T-cell (primary cell): Measurements from ENCODE around the gene RAB11A. TPM values are rescaled to one million over a fixed set of nuclear protein-coding genes. Genes with fewer than 3 reads are reported as not detected.

ENCODE experiments used
- ATAC-seq, 4 experiments: fragments of 200-7000 bp in 3 of 4; fragments of 150-1000 bp in 1 of 4; cut with Tn5 transposase; replicated peaks in 1 of 4; 1 replicate in 3 of 4; 2 replicates in 1 of 4; pipeline ENCODE4 v1.10.0; 2021; ENCODE audit warnings: moderate library complexity in 3 of 4, mild to moderate bottlenecking in 2 of 4, moderate number of reproducible peaks in 1 of 4
- CTCF ChIA-PET, 2 donors: fragments of 300-600 bp; sonication (Branson Sonifier 250); formaldehyde crosslinking; loops; one replicate each; lab custom pipeline; 2022; ENCODE audit warnings: antibody characterized with exemption in 2 of 2; lab: Charles Lee
- POLR2A ChIA-PET, 2 donors: fragments of 300-600 bp; sonication (Branson Sonifier 250); formaldehyde crosslinking; loops; one replicate each; lab custom pipeline; 2022; ENCODE audit warnings: antibody characterized with exemption in 2 of 2; lab: Charles Lee
- DNase-seq, 35 experiments: peaks; one replicate each; pipeline versions ENCODE4 v3.0.0 to v3.0.0-alpha.2; 2013 to 2023
- H3K27ac ChIP-seq: one replicate; pipeline ENCODE4 v1.5.1; 2013; ENCODE audit warnings: low read length
- H3K27me3 ChIP-seq, 2 experiments: replicated peaks in 1 of 2; 1 replicate in 1 of 2; 2 replicates in 1 of 2; pipeline versions ENCODE4 v1.6.1 to v1.7.0; 2013; ENCODE audit warnings: low read length in 1 of 2, mixed read lengths in 1 of 2; ENCODE audit not compliant: control insufficient read depth in 2 of 2, insufficient read depth in 2 of 2; ENCODE audit errors: extremely low read depth in 1 of 2
- H3K36me3 ChIP-seq, 2 donors: 1 replicate in 1 of 2; 2 replicates in 1 of 2; pipeline versions ENCODE4 v1.6.1 to v1.7.0; 2013; ENCODE audit warnings: low read length in 1 of 2; ENCODE audit not compliant: control insufficient read depth in 2 of 2, insufficient read depth in 1 of 2; ENCODE audit errors: extremely low read depth in 1 of 2
- H3K4me1 ChIP-seq, 2 experiments: 1 replicate in 1 of 2; 2 replicates in 1 of 2; pipeline versions ENCODE4 v1.6.1 to v1.7.0; 2013; ENCODE audit warnings: low read length in 2 of 2, mixed read lengths in 1 of 2; ENCODE audit not compliant: insufficient read depth in 2 of 2, control insufficient read depth in 1 of 2; ENCODE audit errors: extremely low read depth in 1 of 2
- H3K4me3 ChIP-seq, 2 donors: 1 replicate in 1 of 2; 2 replicates in 1 of 2; pipeline versions ENCODE4 v1.5.1 to v1.7.0; 2013; ENCODE audit warnings: mild to moderate bottlenecking in 2 of 2, low read length in 1 of 2, moderate library complexity in 1 of 2; ENCODE audit not compliant: control insufficient read depth in 1 of 2; ENCODE audit errors: extremely low read depth in 1 of 2
- H3K9me3 ChIP-seq: 2 replicates; pipeline ENCODE4 v1.7.0; 2013
- H3K27ac Mint-ChIP-seq, 2 donors: one replicate each; pipeline ENCODE4 v1.8.0; 2020 to 2021; ENCODE audit warnings: mild to moderate bottlenecking in 2 of 2, mixed read lengths in 2 of 2
- H3K27me3 Mint-ChIP-seq, 2 donors: one replicate each; pipeline ENCODE4 v1.8.0; 2021 to 2022; ENCODE audit warnings: mixed read lengths in 2 of 2
- H3K36me3 Mint-ChIP-seq: one replicate; pipeline ENCODE4 v1.8.0; 2021; ENCODE audit warnings: mixed read lengths
- H3K4me1 Mint-ChIP-seq, 3 donors: one replicate each; pipeline ENCODE4 v1.8.0; 2020 to 2022; ENCODE audit warnings: mixed read lengths in 3 of 3, mild to moderate bottlenecking in 1 of 3
- H3K4me3 Mint-ChIP-seq, 3 donors: one replicate each; pipeline ENCODE4 v1.8.0; 2020 to 2022; ENCODE audit warnings: mild to moderate bottlenecking in 3 of 3, mixed read lengths in 3 of 3, moderate library complexity in 3 of 3
- H3K9me3 Mint-ChIP-seq, 3 donors: one replicate each; pipeline ENCODE4 v1.8.0; 2020 to 2022; ENCODE audit warnings: mixed read lengths in 3 of 3
- WGBS: methylation state at CpG from one replicate; pipeline ENCODE4 v1.1.5; 2013; ENCODE audit warnings: missing lambda C conversion rate; ENCODE audit not compliant: insufficient coverage; 5-methylcytosine and 5-hydroxymethylcytosine counted together
- total RNA-seq, 35 experiments: library from RNA in 6 of 35; stranded (reverse) in 6 of 35; fragments of 120-200 nt in 1 of 35; gene quantifications; one replicate each; pipeline versions ENCODE4 v1.2.1 to v1.2.4 and lab custom pipeline; 2013 to 2026

The RAB11A gene
- total RNA-seq, 5 donors from 2014 or later (not counting 1 experiment from before 2014, with no cell fraction given): 82.4 to 103 (median 97.5) TPM

DNA sequence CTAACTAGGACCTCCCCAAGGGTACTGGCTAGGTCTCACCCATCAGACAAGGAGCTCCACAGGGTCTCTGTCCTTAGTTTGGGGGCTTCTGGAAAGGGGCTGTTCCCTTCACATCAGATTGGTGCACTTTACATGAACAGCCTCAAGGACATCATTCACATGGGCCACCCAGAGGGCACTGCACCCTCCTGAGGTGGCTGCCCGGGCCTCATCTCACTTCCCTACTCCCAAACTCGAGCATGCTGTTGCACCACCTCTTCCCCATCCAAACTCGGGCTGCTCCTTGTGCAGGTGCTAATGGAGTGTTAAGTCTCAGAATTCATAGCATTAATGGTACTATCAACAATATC lies 48.1 kb downstream of the RAB11A start:
- no CpG with 5 or more reads among the region's 3 CpGs for WGBS

DNA sequence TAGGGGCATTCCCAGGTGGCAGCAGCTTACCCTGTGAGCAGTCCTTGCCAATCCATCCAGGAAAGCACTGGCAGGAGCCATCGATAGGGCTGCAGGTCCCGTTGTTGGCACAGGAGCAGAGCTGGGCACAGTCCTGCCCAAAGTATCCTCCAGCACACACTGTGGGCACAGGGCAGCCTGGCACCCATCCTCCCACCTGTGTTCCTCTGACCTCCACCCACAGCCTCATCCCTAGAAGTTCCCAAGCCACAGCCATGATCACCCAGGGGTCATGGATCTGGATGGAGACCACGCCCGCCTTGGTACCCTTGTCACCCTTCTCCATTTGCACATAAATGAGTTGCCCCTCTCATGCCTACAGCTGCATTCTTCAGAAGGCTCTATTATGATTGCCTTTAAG lies 48.6 kb downstream of the RAB11A start:
- Mint-ChIP-seq H3K9me3 (no peaks in the 10 kb centered on the region), H3K27me3 (no peaks in the 10 kb centered on the region), H3K36me3 (peaks cover 5% of the 10 kb centered on the region), H3K4me1 (peaks cover 5 to 25% (median 19%) of the 10 kb centered on the region in 3 donors), H3K27ac (no peak overlapping the region), H3K4me3 (no peak overlapping the region)
- H3K27me3 ChIP-seq: no peaks in the 10 kb centered on the region
- H3K4me1 ChIP-seq: peaks cover 0 to 6% of the 10 kb centered on the region in 2 experiments
- H3K9me3 ChIP-seq: no peaks in the 10 kb centered on the region
- no peak overlapping the region for H3K4me3 ChIP-seq
- 100% methylated on average over 3 of the region's 4 CpGs for WGBS
- POLR2A ChIA-PET: interaction anchor here (0.5 to 0.6 kb wide), 2 partner anchors 12 to 34 kb away, joined by 3 to 5 read pairs; no protein-coding TSS in a partner anchor
- DNase-seq (no peak), ATAC-seq (no peak)
- CTCF ChIA-PET: interaction anchor here in 1 of 2 donors (0.5 kb wide), 1 partner anchor 122 kb away, joined by 3 read pairs; no protein-coding TSS in a partner anchor
- H3K27ac ChIP-seq: no peak overlapping the region
- no peaks in the 10 kb centered on the region for H3K36me3 ChIP-seq

More for the DNA sequence above, 48.1 kb downstream of the RAB11A start:
- Histone ChIP-seq H3K27me3 (no peaks in the 10 kb centered on the region), H3K4me3 (no peak overlapping the region), H3K9me3 (no peaks in the 10 kb centered on the region), H3K4me1 (peaks cover 0 to 6% of the 10 kb centered on the region in 2 experiments), H3K27ac (no peak overlapping the region), H3K36me3 (no peaks in the 10 kb centered on the region)
- CTCF ChIA-PET: no interaction called here
- Mint-ChIP-seq H3K9me3 (no peaks in the 10 kb centered on the region), H3K27ac (peak overlapping the region in 1 of 2 donors; percentile 31), H3K4me3 (no peak overlapping the region), H3K27me3 (no peaks in the 10 kb centered on the region), H3K4me1 (peaks cover 5 to 25% (median 19%) of the 10 kb centered on the region in 3 donors), H3K36me3 (peaks cover 5% of the 10 kb centered on the region)
- DNase-seq: no peak
- POLR2A ChIA-PET: interaction anchor here in 1 of 2 donors (0.6 kb wide), 1 partner anchor 26 kb away, joined by 3 read pairs; no protein-coding TSS in a partner anchor
- no peak for ATAC-seq

DNA sequence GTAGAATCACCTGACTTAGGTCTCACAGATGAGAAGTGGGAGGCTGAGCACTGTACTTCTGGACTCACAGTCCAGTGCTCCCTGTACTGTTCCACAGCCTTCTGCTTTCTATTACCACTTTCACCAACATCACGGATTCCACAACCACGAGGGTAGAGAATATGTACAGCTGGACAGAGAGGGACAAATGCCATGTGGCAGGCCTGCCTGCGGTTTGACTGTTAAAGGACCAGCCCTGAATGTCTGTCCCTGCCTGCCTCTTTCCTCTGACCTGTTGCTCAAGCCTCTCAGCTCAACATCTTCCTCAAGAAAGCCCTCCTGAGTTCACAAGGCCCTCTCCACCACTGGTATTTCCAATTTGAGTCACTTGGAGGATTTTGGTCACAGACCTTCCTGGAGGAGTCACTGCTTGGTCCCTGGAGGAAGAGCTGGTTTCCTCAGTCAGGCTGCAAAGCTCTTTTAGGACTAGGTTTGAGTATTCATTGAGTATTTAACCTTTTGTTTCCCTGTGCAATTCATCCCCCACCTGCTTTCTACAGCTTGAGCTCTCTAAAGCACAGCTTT lies 49.1 kb downstream of the RAB11A start:
- Mint-ChIP-seq H3K9me3 (no peaks in the 10 kb centered on the region), H3K27ac (no peak overlapping the region), H3K27me3 (no peaks in the 10 kb centered on the region), H3K4me3 (no peak overlapping the region), H3K36me3 (peaks cover 5% of the 10 kb centered on the region), H3K4me1 (peaks cover 5 to 25% (median 19%) of the 10 kb centered on the region in 3 donors)
- no peak overlapping the region for H3K27ac ChIP-seq
- no peaks in the 10 kb centered on the region for H3K36me3 ChIP-seq
- H3K4me3 ChIP-seq: no peak overlapping the region
- ATAC-seq (no peak), DNase-seq (no peak)
- POLR2A ChIA-PET: interaction anchor here in 1 of 2 donors (0.6 kb wide), 1 partner anchor 34 kb away, joined by 3 read pairs; no protein-coding TSS in a partner anchor
- no peaks in the 10 kb centered on the region for H3K27me3 ChIP-seq
- CTCF ChIA-PET: interaction anchor here in 1 of 2 donors (0.5 kb wide), 1 partner anchor 123 kb away, joined by 3 read pairs; no protein-coding TSS in a partner anchor
- peaks cover 0 to 6% of the 10 kb centered on the region in 2 experiments for H3K4me1 ChIP-seq
- H3K9me3 ChIP-seq: no peaks in the 10 kb centered on the region
- 100% methylated on average over 2 of the region's 3 CpGs for WGBS

DNA sequence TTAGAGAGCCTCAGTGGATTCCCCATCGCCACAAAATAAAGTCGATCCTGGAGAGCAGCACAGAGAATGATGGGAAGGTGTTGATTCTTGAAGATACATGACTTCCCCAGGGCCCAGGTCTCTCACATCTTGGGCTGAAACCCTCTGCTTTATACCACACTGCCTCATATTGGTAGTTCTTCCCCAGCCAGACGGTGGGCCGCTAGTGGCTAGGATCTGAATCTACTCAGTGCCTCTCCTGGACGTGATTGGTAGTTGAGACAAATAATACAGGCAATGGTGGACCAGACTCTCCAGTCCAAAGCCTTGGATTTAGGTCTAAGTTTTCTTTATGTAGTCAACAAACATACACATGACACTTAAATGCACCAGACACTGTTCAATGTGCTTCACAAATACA lies 49.7 kb downstream of the RAB11A start:
- Histone ChIP-seq H3K4me3 (no peak overlapping the region), H3K4me1 (peaks cover 0 to 6% of the 10 kb centered on the region in 2 experiments), H3K9me3 (no peaks in the 10 kb centered on the region), H3K27ac (no peak overlapping the region), H3K27me3 (no peaks in the 10 kb centered on the region), H3K36me3 (no peaks in the 10 kb centered on the region)
- Mint-ChIP-seq H3K4me1 (peaks cover 5 to 25% (median 19%) of the 10 kb centered on the region in 3 donors), H3K4me3 (no peak overlapping the region), H3K36me3 (peaks cover 5% of the 10 kb centered on the region), H3K27me3 (no peaks in the 10 kb centered on the region), H3K27ac (no peak overlapping the region), H3K9me3 (no peaks in the 10 kb centered on the region)
- CTCF ChIA-PET: no interaction called here
- POLR2A ChIA-PET: no interaction called here
- no peak for ATAC-seq
- no CpG with 5 or more reads among the region's 5 CpGs for WGBS
- DNase-seq: no peak

DNA sequence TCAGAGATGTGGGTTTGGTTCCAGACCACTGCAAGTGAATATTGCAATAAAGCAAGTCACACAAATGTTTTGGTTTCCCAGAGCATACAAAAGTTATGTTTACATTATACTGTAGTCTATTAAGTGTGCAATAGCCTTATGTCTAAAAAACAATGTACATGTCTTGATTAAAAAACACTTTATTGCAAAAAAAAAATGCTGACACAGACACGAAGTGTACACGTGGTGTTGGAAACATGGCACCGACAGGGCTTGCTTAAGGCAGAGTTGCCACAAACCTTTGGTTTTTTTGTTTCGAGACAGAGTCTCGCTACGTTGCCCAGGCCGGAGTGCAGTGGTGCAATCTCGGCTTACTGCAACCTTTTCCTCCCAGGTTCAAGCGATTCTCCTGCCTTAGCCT lies 50.1 kb downstream of the RAB11A start:
- ChIA-PET CTCF (no interaction called here), POLR2A (no interaction called here)
- Mint-ChIP-seq H3K27ac (no peak overlapping the region), H3K4me1 (peaks cover 5 to 25% (median 19%) of the 10 kb centered on the region in 3 donors), H3K4me3 (no peak overlapping the region), H3K27me3 (no peaks in the 10 kb centered on the region), H3K36me3 (peaks cover 5% of the 10 kb centered on the region), H3K9me3 (no peaks in the 10 kb centered on the region)
- Histone ChIP-seq H3K4me1 (peaks cover 0 to 6% of the 10 kb centered on the region in 2 experiments), H3K36me3 (no peaks in the 10 kb centered on the region), H3K4me3 (no peak overlapping the region), H3K27ac (no peak overlapping the region), H3K27me3 (no peaks in the 10 kb centered on the region), H3K9me3 (no peaks in the 10 kb centered on the region)
- DNase-seq: no peak
- WGBS: 92% methylated on average over 5 of the region's 9 CpGs
- ATAC-seq: no peak

DNA sequence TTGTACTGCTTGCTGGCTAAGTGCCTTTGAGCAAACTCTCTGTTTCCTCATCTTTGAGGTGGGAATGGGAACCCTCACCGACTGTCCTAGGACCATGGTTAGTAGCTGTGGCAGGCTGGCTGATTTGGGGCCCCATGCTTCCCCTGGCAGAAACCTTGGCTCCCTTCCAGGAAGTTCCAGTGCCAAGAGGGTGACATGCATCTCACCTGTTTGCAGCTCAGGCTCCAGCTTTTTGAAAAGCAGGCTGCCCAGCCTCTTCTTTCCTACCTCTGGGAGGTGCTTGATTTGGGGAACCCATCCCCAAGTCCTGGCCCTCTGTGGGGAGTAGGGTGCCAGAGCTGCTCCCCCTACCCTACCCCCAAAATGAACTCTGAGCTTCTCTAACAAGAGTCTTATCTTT lies 50.8 kb downstream of the RAB11A start:
- ATAC-seq (no peak), DNase-seq (no peak)
- WGBS: 13% methylated on average over 1 of the region's 1 CpG
- no peak overlapping the region for H3K4me3 Mint-ChIP-seq
- no peaks in the 10 kb centered on the region for H3K36me3 ChIP-seq
- no peak overlapping the region for H3K27ac ChIP-seq
- peaks cover 5% of the 10 kb centered on the region for H3K36me3 Mint-ChIP-seq
- H3K4me1 ChIP-seq: peaks cover 0 to 6% of the 10 kb centered on the region in 2 experiments
- H3K27me3 Mint-ChIP-seq: no peaks in the 10 kb centered on the region
- H3K27me3 ChIP-seq: no peaks in the 10 kb centered on the region
- no peaks in the 10 kb centered on the region for H3K9me3 ChIP-seq
- no peak overlapping the region for H3K4me3 ChIP-seq
- POLR2A ChIA-PET: no interaction called here
- H3K9me3 Mint-ChIP-seq: no peaks in the 10 kb centered on the region
- CTCF ChIA-PET: no interaction called here
- no peak overlapping the region for H3K27ac Mint-ChIP-seq
- peaks cover 5 to 25% (median 15%) of the 10 kb centered on the region in 3 donors for H3K4me1 Mint-ChIP-seq
